HCT116 (cell line): Measurements from ENCODE around the gene FSIP1.

Experiments
- CEBPB ChIP-seq: IDR thresholded peaks from 2 replicates; pipeline ENCODE4 v1.6.1; 2012; ENCODE audit warnings: low read depth
- CTCF ChIP-seq, 3 experiments: fragments of 200-600 bp in 1 of 3; sonication (generic) in 1 of 3; IDR thresholded peaks in 2 of 3; conservative IDR thresholded peaks in 1 of 3; 2 replicates each; pipeline ENCODE4 v1.5.1; 2012 to 2017; ENCODE audit warnings: low read depth in 2 of 3, low read length in 2 of 3, antibody characterized with exemption in 1 of 3, borderline replicate concordance in 1 of 3, control low read depth in 1 of 3, mild to moderate bottlenecking in 1 of 3, mixed read lengths in 1 of 3, mixed run types in 1 of 3, moderate library complexity in 1 of 3; ENCODE audit not compliant: insufficient read depth in 1 of 3
- ELF1 ChIP-seq: IDR thresholded peaks from 2 replicates; pipeline ENCODE4 v1.6.1; 2012; ENCODE audit warnings: low read depth, borderline replicate concordance
- EZH2 ChIP-seq: fragments of 200-600 bp; sonication (generic); IDR thresholded peaks from 2 replicates; pipeline ENCODE4 v1.6.1; 2017; ENCODE audit warnings: antibody characterized with exemption, mixed run types
- POLR2A ChIP-seq: IDR thresholded peaks from 2 replicates; pipeline ENCODE4 v1.7.0; 2011; ENCODE audit warnings: borderline replicate concordance; ENCODE audit not compliant: insufficient read depth, insufficient read length; ENCODE audit errors: extremely low read depth
- POLR2AphosphoS5 ChIP-seq: IDR thresholded peaks from 2 replicates; pipeline ENCODE4 v1.6.1; 2011; ENCODE audit warnings: mild to moderate bottlenecking, low read depth, low read length, moderate library complexity
- RAD21 ChIP-seq: IDR thresholded peaks from 2 replicates; pipeline ENCODE4 v1.6.1; 2012; ENCODE audit warnings: low read depth, mild to moderate bottlenecking
- REST ChIP-seq: IDR thresholded peaks from 2 replicates; pipeline ENCODE4 v1.6.1; 2012; ENCODE audit warnings: low read depth
- SIN3A ChIP-seq: IDR thresholded peaks from 2 replicates; pipeline ENCODE4 v1.6.1; 2012; ENCODE audit warnings: low read depth
- SP1 ChIP-seq: IDR thresholded peaks from 2 replicates; pipeline ENCODE4 v1.6.1; 2012; ENCODE audit warnings: low read depth
- YY1 ChIP-seq: IDR thresholded peaks from 2 replicates; pipeline ENCODE4 v1.6.1; 2011; ENCODE audit warnings: low read length, low read depth, moderate library complexity, mild to moderate bottlenecking; ENCODE audit not compliant: insufficient replicate concordance; ENCODE audit errors: extremely low read depth
- ZBTB33 ChIP-seq: IDR thresholded peaks from 2 replicates; pipeline ENCODE4 v1.6.1; 2011; ENCODE audit warnings: mild to moderate bottlenecking, low read length, moderate library complexity; ENCODE audit not compliant: insufficient replicate concordance; ENCODE audit errors: extremely low read depth

- TF ChIP-seq SP1 (no peak), CTCF (IDR thresholded peaks at IDR 0.05 in 2 of 3, conservative IDR thresholded peaks at IDR 0.05 in 1 of 3; ENCODE audit: borderline replicate concordance in 1 of 3, insufficient read depth in 1 of 3, low read depth in 2 of 3, low read length in 2 of 3) (no peak), SIN3A (no peak), RAD21 (no peak), ZBTB33 (no peak), REST (no peak), ELF1 (no peak), POLR2AphosphoS5 (no peak), POLR2A (no peak), CEBPB (no peak), YY1 (no peak), EZH2 (no peak)
These were observed 216.8 kb downstream of the FSIP1 start for GRCh38 chr15:39565851-39566250.
